Measurements from ENCODE around the gene INPP5B. TPM values are rescaled to one million over a fixed set of nuclear protein-coding genes. Genes with fewer than 3 reads are reported as not detected.
"Not testable (repeated sequence)": the region's sequence is repeated elsewhere in the genome, so short reads cannot be mapped to it uniquely, and the experiment has no call there.

The INPP5B gene
- 18.6 TPM for total RNA-seq

DNA sequence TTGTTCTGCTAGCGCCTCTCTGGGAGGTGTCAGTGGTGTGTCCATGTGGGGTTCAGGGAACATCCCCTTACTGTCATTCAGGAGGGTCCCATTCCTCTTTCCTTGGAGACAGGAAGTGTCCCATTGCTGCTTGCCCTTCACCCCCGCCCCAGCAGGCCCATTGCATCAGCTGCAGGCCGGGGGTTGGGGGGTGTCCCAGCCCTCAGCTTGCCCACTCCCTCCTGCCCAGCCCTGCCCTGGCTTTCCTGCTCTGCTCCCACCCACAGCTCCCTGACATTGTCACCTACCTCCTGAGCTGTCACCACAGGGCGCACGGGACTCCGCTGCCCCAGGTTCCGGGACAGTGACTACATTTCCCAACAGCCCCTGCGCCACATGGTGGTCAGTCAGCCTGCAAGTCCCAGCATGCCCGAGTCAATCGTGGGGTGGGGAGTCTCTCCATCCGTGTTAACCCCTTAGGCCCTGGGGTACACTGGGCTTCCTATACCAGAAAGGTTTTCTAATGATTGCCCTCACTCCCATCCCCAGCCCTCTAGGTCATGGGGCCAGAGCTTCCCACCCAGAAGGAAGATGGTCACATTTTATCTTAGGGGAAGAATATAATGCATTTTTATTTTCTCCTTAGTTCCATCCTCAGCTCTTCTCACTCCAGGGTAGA, at the start of gene INPP5B:
INPP5B (minus strand) TSS at position 351 of the 658 bp plus-strand sequence. CDS start 745 bp downstream, outside the sequence.
- Histone ChIP-seq H3K27me3 (ENCODE audit: insufficient read depth, low read length) (no peaks in the 10 kb centered on the region), H3K4me1 (ENCODE audit: insufficient read depth, low read length) (peaks cover 24% of the 10 kb centered on the region), H3K4me3 (ENCODE audit: low read length) (peak within 1 kb of the TSS; percentile 55), H3K9me3 (ENCODE audit: low read depth, low read length) (no peaks in the 10 kb centered on the region)

GRCh38 chr1:37995751-37996345, 49.0 kb upstream of the INPP5B start:
- Histone ChIP-seq H3K27me3 (ENCODE audit: insufficient read depth, low read length) (no peaks in the 10 kb centered on the region), H3K4me1 (ENCODE audit: insufficient read depth, low read length) (peaks cover 63% of the 10 kb centered on the region), H3K9me3 (ENCODE audit: low read depth, low read length) (no peaks in the 10 kb centered on the region), H3K4me3 (ENCODE audit: low read length) (peak overlapping the region; percentile 44)

DNA sequence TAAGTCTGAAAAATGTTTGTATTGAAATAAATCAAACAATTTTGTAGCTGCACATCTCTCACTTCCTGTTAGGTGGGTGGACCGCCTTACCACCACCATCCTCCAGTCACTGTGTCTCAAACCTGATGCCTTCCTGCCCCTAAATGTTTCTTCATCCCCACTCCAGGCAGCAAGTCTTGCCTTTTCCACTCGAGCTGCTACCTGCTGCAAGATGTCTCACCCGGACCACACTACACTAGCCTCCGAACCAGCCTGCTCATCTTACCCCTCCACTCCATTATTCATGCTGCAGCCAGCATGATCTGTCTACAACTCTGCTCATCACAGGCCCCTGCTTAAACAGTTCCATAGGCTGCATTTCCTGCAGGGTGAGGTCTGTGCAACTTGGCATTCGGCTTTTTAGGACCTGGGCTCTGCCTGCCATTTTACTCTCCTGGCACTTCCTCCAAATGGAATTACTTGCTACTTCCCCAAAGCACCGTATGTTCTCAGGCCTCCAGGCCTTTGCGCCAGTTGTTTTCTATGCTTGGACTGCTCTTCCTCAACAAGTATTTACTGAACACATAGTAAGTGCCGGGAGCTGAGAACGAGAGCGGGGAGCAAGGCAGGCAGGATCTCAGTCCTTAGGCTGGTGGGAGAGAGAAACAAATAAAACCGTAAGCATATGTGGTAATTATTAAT, 48.2 kb upstream of the INPP5B start:
- Histone ChIP-seq H3K9me3 (ENCODE audit: low read depth, low read length) (no peaks in the 10 kb centered on the region), H3K4me1 (ENCODE audit: insufficient read depth, low read length) (peaks cover 61% of the 10 kb centered on the region), H3K4me3 (ENCODE audit: low read length) (peak overlapping the region; percentile 44), H3K27me3 (ENCODE audit: insufficient read depth, low read length) (no peaks in the 10 kb centered on the region)

GRCh38 chr1:37989361-37989930, 42.6 kb upstream of the INPP5B start:
- Histone ChIP-seq H3K4me1 (ENCODE audit: insufficient read depth, low read length) (peaks cover 21% of the 10 kb centered on the region), H3K4me3 (ENCODE audit: low read length) (peak overlapping the region; percentile 69), H3K9me3 (ENCODE audit: low read depth, low read length) (no peaks in the 10 kb centered on the region), H3K27me3 (ENCODE audit: insufficient read depth, low read length) (no peaks in the 10 kb centered on the region)

DNA sequence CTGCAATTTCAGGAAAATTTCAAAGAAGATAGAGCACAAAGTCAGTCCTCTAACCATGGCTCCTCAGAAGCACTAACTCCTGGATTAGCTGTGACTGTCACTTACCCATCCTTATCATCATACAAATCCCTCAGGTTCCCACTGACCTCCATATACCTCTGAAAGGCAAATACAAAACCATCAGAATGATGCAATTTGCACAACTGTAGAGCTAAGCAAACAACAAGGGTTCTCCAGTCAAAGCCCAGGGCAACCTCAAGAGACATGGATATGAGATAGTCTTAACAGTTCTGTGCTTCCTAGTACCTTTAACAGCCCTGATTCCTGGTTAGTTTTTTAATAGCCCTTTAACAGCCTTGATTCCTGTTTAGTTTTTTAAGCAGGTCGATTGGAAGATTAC, 40.8 kb upstream of the INPP5B start:
- no peaks in the 10 kb centered on the region for H3K9me3 ChIP-seq (ENCODE audit: low read depth, low read length)
- H3K27me3 ChIP-seq (ENCODE audit: insufficient read depth, low read length): no peaks in the 10 kb centered on the region
- no peak overlapping the region for H3K4me3 ChIP-seq (ENCODE audit: low read length)
- peaks cover 19% of the 10 kb centered on the region for H3K4me1 ChIP-seq (ENCODE audit: insufficient read depth, low read length)

DNA sequence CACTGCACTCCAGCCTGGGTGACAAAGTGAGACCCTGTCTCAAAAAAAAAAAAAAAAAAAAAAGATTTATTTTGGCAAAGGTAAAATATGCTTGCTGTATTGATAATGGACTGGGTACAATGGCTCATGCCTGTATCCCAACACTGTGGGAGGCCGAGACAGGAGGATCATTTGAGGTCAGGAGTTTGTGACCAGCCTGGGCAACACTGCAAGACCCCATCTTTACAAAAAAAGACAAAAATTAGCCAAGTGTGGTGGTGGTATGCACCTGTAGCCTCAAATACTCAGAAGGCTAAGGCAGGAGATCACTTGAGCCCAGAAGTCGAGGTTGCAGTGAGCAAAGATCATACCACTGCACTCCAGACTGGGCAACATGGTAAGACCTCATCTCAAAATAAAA, 36.7 kb upstream of the INPP5B start:
- Histone ChIP-seq H3K4me3 (ENCODE audit: low read length) (no peak overlapping the region), H3K4me1 (ENCODE audit: insufficient read depth, low read length) (peaks cover 4% of the 10 kb centered on the region)

GRCh38 chr1:37978541-37978940, 31.7 kb upstream of the INPP5B start:
- H3K9me3 ChIP-seq (ENCODE audit: low read depth, low read length): no peaks in the 10 kb centered on the region
- no peak overlapping the region for H3K4me3 ChIP-seq (ENCODE audit: low read length)
- H3K27me3 ChIP-seq (ENCODE audit: insufficient read depth, low read length): no peaks in the 10 kb centered on the region
- H3K4me1 ChIP-seq (ENCODE audit: insufficient read depth, low read length): no peaks in the 10 kb centered on the region

More for the DNA sequence above, 36.7 kb upstream of the INPP5B start:
- Histone ChIP-seq H3K9me3 (ENCODE audit: low read depth, low read length) (no peaks in the 10 kb centered on the region), H3K27me3 (ENCODE audit: insufficient read depth, low read length) (no peaks in the 10 kb centered on the region)

- not testable (repeated sequence) for H3K27me3 ChIP-seq (ENCODE audit: insufficient read depth, low read length); H3K4me3 ChIP-seq (ENCODE audit: low read length); H3K4me1 ChIP-seq (ENCODE audit: insufficient read depth, low read length); H3K9me3 ChIP-seq (ENCODE audit: low read depth, low read length)
Measured at GRCh38 chr1:37975083-37975482, 28.2 kb upstream of the INPP5B start.

DNA sequence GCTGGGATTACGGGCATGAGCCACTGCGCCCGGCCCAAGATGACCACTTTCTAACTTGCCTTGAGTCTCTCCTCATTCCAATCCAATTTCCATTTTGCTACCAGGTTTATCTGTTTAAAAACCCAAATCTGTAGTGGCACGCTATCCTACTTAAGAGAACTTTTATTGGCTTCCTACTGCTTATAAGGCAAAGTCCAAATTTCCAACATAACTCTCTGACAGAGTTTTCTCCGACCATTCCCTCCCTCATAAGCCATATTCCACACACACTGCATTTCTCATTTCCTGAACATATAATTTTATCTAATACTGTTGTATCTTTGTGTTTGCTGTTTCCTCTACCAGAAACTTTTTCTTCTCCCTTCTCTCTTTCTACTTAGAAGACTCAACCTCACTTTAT, 27.7 kb upstream of the INPP5B start:
- Histone ChIP-seq H3K4me1 (ENCODE audit: insufficient read depth, low read length) (no peaks in the 10 kb centered on the region), H3K4me3 (ENCODE audit: low read length) (no peak overlapping the region), H3K27me3 (ENCODE audit: insufficient read depth, low read length) (no peaks in the 10 kb centered on the region), H3K9me3 (ENCODE audit: low read depth, low read length) (no peaks in the 10 kb centered on the region)

- H3K27me3 ChIP-seq (ENCODE audit: insufficient read depth, low read length); H3K4me3 ChIP-seq (ENCODE audit: low read length); H3K9me3 ChIP-seq (ENCODE audit: low read depth, low read length); H3K4me1 ChIP-seq (ENCODE audit: insufficient read depth, low read length): not testable (repeated sequence)
Measured at GRCh38 chr1:37973684-37974083, 26.8 kb upstream of the INPP5B start.

- Histone ChIP-seq H3K4me1 (ENCODE audit: insufficient read depth, low read length) (no peaks in the 10 kb centered on the region), H3K27me3 (ENCODE audit: insufficient read depth, low read length) (no peaks in the 10 kb centered on the region), H3K9me3 (ENCODE audit: low read depth, low read length) (no peaks in the 10 kb centered on the region), H3K4me3 (ENCODE audit: low read length) (no peak overlapping the region)
Measured at GRCh38 chr1:37965301-37965700, 18.4 kb upstream of the INPP5B start.

GRCh38 chr1:37964106-37964505, 17.3 kb upstream of the INPP5B start:
- not testable (repeated sequence) for H3K4me1 ChIP-seq (ENCODE audit: insufficient read depth, low read length)

DNA sequence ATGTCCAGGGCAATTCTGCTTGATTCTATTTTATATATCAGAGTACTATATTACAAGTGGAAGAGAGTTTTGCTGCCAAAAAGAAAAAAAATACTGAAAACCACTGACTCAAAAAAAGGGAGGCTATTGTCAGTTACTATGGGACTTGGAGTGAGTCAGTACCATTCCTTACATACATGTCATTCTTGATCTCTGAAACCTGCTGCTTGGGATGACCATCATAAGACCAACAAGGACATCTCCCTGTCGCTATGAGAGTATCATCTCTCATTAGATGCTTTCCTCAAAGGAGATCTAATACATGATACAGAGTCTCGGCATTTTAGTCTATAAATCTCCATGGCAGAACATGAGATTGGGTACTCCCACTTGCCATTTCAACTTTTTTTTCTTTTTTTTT, 11.8 kb upstream of the INPP5B start:
- Histone ChIP-seq H3K4me3 (ENCODE audit: low read length) (no peak overlapping the region), H3K9me3 (ENCODE audit: low read depth, low read length) (no peaks in the 10 kb centered on the region), H3K27me3 (ENCODE audit: insufficient read depth, low read length) (no peaks in the 10 kb centered on the region), H3K4me1 (ENCODE audit: insufficient read depth, low read length) (no peaks in the 10 kb centered on the region)

More at GRCh38 chr1:37964106-37964505, 17.3 kb upstream of the INPP5B start:
- H3K27me3 ChIP-seq (ENCODE audit: insufficient read depth, low read length); H3K9me3 ChIP-seq (ENCODE audit: low read depth, low read length); H3K4me3 ChIP-seq (ENCODE audit: low read length): not testable (repeated sequence)

DNA sequence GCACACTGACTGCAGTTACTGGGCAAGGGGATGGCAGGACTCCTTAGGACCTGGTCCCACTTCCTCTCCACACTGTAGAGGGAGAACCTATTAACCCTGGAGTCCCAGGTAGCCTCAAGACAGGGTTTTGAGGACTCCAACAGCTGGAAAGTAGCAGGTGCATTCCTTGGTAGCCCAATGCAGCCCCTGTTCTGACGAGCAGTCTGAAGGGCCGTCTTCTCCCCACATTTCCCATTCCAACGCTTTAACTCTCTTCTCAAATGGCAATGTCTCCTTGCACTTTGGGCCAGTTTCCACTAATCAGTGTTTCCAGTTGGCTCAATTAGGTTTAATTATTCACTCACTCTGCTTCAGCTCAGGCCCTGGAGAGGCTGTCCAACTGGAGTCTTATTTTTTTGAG, 8.8 kb upstream of the INPP5B start:
- H3K27me3 ChIP-seq (ENCODE audit: insufficient read depth, low read length): no peaks in the 10 kb centered on the region
- no peak overlapping the region for H3K4me3 ChIP-seq (ENCODE audit: low read length)
- no peaks in the 10 kb centered on the region for H3K4me1 ChIP-seq (ENCODE audit: insufficient read depth, low read length)
- no peaks in the 10 kb centered on the region for H3K9me3 ChIP-seq (ENCODE audit: low read depth, low read length)

DNA sequence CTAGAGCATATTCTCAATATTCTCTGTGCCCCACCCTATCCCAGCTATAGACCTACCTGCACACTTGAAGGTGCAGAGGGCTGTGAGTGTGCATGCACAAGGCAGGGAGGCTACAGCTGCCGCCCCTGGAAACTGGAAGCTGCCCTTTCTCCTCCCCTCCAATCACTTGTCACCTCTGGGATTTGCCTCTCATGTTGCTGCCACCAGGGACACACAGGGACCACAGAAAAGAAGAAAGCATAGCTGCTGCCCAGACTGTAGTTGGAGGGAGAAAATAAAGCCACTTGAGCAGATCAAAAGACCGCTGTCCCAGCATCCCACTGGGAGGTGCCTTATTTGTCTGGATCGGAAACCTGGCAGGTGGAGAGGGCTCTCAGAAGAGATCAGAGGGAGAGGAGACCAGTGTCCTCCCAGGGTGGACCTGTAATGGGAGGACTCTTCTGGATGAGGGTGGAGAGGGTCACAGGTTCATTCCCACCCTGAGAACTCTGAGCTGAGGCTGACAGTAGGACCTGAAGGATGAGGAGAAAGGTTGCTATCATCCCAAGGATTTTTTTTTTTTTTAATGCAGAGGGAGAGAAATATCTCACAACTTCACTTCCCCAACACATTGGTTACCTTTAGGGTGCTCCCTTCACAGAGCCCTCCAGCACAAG, 7.6 kb upstream of the INPP5B start:
- no peaks in the 10 kb centered on the region for H3K4me1 ChIP-seq (ENCODE audit: insufficient read depth, low read length)
- H3K4me3 ChIP-seq (ENCODE audit: low read length): no peak overlapping the region
- H3K9me3 ChIP-seq (ENCODE audit: low read depth, low read length): no peaks in the 10 kb centered on the region

More for the DNA sequence above, 7.6 kb upstream of the INPP5B start:
- no peaks in the 10 kb centered on the region for H3K27me3 ChIP-seq (ENCODE audit: insufficient read depth, low read length)
